Activated naive CD4-positive, alpha-beta T cell treated with anti-CD3 and anti-CD28 coated beads, Interleukin-2, amount 10 ng/mL, durations not matched to agents 7 days and 5 days (primary cell): ENCODE measurements around the gene CAMTA1.

ENCODE experiments used
- CTCF ChIA-PET: fragments of 350-600 bp; sonication (Branson Sonifier 250); formaldehyde crosslinking; loops from one replicate; lab custom pipeline; 2021; ENCODE audit warnings: antibody characterized with exemption; lab: Charles Lee
- DNase-seq: peaks from one replicate; pipeline ENCODE4 v3.0.0-alpha.2; 2020
- H3K27ac Mint-ChIP-seq: one replicate; pipeline ENCODE4 v1.8.0; 2021; ENCODE audit warnings: mild to moderate bottlenecking, moderate library complexity, mixed read lengths
- H3K27me3 Mint-ChIP-seq: one replicate; pipeline ENCODE4 v1.8.0; 2021; ENCODE audit warnings: mild to moderate bottlenecking, mixed read lengths
- H3K36me3 Mint-ChIP-seq: one replicate; pipeline ENCODE4 v1.8.0; 2021; ENCODE audit warnings: mixed read lengths
- H3K4me1 Mint-ChIP-seq: one replicate; pipeline ENCODE4 v1.8.0; 2021; ENCODE audit warnings: mixed read lengths
- H3K4me3 Mint-ChIP-seq: one replicate; pipeline ENCODE4 v1.8.0; 2021; ENCODE audit warnings: mild to moderate bottlenecking, moderate library complexity, mixed read lengths
- H3K9me3 Mint-ChIP-seq: one replicate; pipeline ENCODE4 v1.8.0; 2021; ENCODE audit warnings: mixed read lengths

CAMTA1 gene

DNA sequence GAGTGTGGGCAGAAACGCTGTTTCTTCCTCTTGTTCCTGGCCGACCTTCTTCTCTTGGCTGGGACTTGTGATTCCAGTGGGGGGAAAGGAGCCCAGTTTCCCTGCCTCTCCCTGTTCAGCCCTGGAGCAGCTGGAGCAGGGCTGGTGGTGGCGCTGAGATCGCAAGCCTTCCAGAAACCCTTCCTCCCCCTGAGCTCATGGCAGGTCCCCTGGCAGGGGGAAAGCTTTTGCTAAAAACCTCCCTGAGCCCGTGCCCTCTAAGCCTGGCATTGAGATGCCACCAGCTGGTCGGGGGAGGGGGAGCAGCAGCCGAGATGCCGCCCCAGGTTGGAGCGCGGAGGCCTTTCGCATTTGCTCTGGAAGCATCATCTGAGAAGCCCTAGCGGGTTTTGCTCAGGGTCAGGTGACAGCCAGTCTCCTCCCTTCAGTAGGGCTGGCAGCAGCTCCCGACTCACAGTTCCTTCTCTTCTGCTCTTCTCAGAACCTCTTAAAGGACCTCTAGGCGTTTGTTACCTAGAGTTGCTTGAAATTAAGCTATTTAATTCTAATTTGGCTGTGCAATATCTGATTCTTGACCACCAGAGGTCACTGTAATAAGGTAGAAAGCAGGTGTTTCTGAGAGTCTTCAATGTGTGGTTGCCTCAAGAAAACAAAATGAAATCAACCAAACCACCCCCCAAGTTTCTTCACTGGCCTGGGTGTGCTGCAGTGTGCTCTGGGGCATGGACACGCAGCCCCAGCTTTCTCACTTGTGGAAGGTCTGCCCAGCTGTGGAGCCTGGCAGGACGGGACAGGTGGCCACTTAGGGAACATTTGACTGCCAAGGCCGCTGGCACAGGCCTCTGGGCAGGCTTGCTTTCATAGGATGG is 257.3 kb downstream of the CAMTA1 start:
- no peak overlapping the region for H3K4me3 Mint-ChIP-seq
- H3K9me3 Mint-ChIP-seq, result no peaks in the 10 kb centered on the region
- DNase-seq, result no peak
- CTCF ChIA-PET, result interaction anchor here (1.0 to 2.0 kb wide), 10 partner anchors 19 to 601 kb away, joined by 3 to 7 read pairs (median 4); no protein-coding TSS in a partner anchor
- H3K27ac Mint-ChIP-seq, result no peak overlapping the region
- peaks cover 8% of the 10 kb centered on the region for H3K27me3 Mint-ChIP-seq
- H3K4me1 Mint-ChIP-seq, result no peaks in the 10 kb centered on the region
- no peaks in the 10 kb centered on the region for H3K36me3 Mint-ChIP-seq

DNA sequence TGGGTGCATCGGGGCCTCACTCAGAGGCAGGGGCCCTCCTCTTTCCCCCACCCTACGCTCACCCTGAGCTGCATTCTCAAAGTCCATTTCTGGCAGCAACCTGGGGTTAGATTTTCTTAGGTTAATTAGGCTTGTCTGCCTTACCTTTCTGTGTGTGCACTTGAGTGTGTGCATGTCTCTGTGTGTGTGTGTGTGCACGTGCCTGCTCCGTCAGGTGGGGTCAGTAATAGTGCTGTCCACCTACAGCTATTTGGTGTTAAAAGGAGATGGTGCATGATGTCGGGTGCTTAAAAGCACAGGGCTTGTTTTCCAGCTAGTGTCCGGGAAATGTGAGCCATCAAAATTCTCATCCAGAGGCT is 257.9 kb downstream of the CAMTA1 start:
- H3K4me3 Mint-ChIP-seq, result no peak overlapping the region
- CTCF ChIA-PET, result interaction anchor here (0.9 to 2.0 kb wide), 10 partner anchors 19 to 600 kb away, joined by 3 to 7 read pairs (median 3); no protein-coding TSS in a partner anchor
- DNase-seq, result no peak
- no peaks in the 10 kb centered on the region for H3K4me1 Mint-ChIP-seq
- H3K27ac Mint-ChIP-seq, result no peak overlapping the region
- no peaks in the 10 kb centered on the region for H3K36me3 Mint-ChIP-seq
- no peaks in the 10 kb centered on the region for H3K9me3 Mint-ChIP-seq
- peaks cover 8% of the 10 kb centered on the region for H3K27me3 Mint-ChIP-seq

DNA sequence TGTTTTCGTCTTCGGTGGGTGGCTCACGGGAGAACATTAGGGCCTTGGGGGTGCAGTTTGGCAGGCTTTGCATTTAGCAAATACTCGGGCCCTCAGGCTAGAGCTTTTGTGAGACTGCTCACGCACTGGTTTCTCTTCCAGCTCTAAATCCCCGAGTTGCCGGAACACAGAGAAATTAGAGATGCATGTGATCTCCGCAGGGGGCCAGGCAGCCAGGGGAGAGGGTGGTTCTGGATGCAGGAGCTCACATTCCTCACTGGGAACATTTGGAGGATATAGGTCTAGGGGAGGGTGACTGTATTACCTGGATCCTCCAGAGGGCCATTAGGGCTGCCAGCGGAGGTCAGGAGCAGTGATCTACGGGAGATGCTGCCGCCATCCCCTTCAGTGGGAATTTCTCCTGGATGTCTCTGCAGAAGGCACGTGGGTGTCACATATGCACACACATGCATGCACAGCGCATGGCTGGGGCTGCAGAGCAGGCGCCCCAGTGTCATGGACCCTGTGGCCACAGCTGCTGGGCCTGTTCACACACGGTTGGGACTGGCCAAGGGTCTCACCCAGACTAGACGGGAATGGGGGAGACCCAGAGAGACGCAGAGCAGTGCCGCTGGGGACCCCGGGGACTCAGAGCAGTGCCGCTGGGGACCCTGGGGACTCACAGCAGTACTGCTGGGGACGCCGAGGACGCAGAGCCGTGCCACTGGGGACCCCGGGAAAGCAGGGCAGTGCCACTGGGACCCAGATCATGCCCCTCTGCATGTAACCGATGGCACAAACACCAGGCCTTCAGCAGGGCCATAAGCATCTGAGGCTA is 258.7 kb downstream of the CAMTA1 start:
- Mint-ChIP-seq H3K4me1 (no peaks in the 10 kb centered on the region), H3K27me3 (peaks cover 8% of the 10 kb centered on the region), H3K36me3 (no peaks in the 10 kb centered on the region), H3K4me3 (no peak overlapping the region), H3K27ac (no peak overlapping the region), H3K9me3 (no peaks in the 10 kb centered on the region)
- CTCF ChIA-PET, result interaction anchor here (0.9 to 2.0 kb wide), 5 partner anchors 47 to 600 kb away, joined by 3 to 5 read pairs (median 3); no protein-coding TSS in a partner anchor
- DNase-seq, result no peak

GRCh38 chr1:7045897-7046296 is 260.6 kb downstream of the CAMTA1 start:
- CTCF ChIA-PET, result no interaction called here
- Mint-ChIP-seq H3K4me3 (no peak overlapping the region), H3K27ac (no peak overlapping the region), H3K4me1 (no peaks in the 10 kb centered on the region), H3K9me3 (no peaks in the 10 kb centered on the region), H3K27me3 (peaks cover 3% of the 10 kb centered on the region), H3K36me3 (no peaks in the 10 kb centered on the region)
- DNase-seq, result no peak

DNA sequence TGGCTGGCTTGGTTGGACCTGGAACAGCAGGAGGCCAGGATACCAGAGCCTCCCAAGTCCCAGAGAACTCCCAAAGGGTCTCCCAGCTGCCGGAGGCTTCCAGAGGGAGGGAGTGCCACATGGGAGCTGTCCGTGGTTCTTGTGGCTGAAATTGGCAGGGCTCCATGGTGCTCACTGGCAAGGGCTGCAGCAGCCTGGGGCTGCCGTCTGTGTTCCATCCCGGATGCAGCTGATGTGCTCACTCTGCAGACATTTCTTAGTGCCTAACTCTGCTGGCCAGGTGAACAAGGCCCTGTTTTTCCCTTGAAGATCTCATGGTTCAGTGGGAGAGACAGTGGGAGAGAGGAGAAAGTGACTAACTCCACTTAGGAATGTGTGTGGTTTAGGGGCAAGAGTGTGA is 261.1 kb downstream of the CAMTA1 start:
- DNase-seq, result no peak

GRCh38 chr1:7046891-7047290 is 261.6 kb downstream of the CAMTA1 start:
- CTCF ChIA-PET, result no interaction called here
- H3K4me3 Mint-ChIP-seq, result no peak overlapping the region
- H3K36me3 Mint-ChIP-seq, result no peaks in the 10 kb centered on the region
- no peaks in the 10 kb centered on the region for H3K4me1 Mint-ChIP-seq
- H3K9me3 Mint-ChIP-seq, result no peaks in the 10 kb centered on the region
- DNase-seq, result no peak
- peaks cover 3% of the 10 kb centered on the region for H3K27me3 Mint-ChIP-seq
- H3K27ac Mint-ChIP-seq, result no peak overlapping the region

More for the DNA sequence above, 261.1 kb downstream of the CAMTA1 start:
- H3K4me1 Mint-ChIP-seq, result no peaks in the 10 kb centered on the region
- H3K9me3 Mint-ChIP-seq, result no peaks in the 10 kb centered on the region
- no peak overlapping the region for H3K4me3 Mint-ChIP-seq
- no peaks in the 10 kb centered on the region for H3K36me3 Mint-ChIP-seq
- CTCF ChIA-PET, result no interaction called here
- H3K27ac Mint-ChIP-seq, result no peak overlapping the region
- peaks cover 3% of the 10 kb centered on the region for H3K27me3 Mint-ChIP-seq

- Mint-ChIP-seq H3K36me3 (no peaks in the 10 kb centered on the region), H3K27ac (no peak overlapping the region), H3K4me1 (no peaks in the 10 kb centered on the region), H3K27me3 (peaks cover 3% of the 10 kb centered on the region), H3K9me3 (no peaks in the 10 kb centered on the region), H3K4me3 (no peak overlapping the region)
- DNase-seq, result no peak
- CTCF ChIA-PET, result no interaction called here
These were observed 262.6 kb downstream of the CAMTA1 start for GRCh38 chr1:7047866-7048265.

- no peak overlapping the region for H3K27ac Mint-ChIP-seq
These were observed 263.1 kb downstream of the CAMTA1 start for GRCh38 chr1:7048395-7048794.

GRCh38 chr1:7049913-7050625 is 264.8 kb downstream of the CAMTA1 start:
- H3K36me3 Mint-ChIP-seq, result no peaks in the 10 kb centered on the region
- H3K4me1 Mint-ChIP-seq, result no peaks in the 10 kb centered on the region
- H3K4me3 Mint-ChIP-seq, result no peak overlapping the region
- no peak for DNase-seq
- no peaks in the 10 kb centered on the region for H3K9me3 Mint-ChIP-seq
- CTCF ChIA-PET, result no interaction called here
- H3K27ac Mint-ChIP-seq, result no peak overlapping the region
- peaks cover 3% of the 10 kb centered on the region for H3K27me3 Mint-ChIP-seq

More at GRCh38 chr1:7048395-7048794, 263.1 kb downstream of the CAMTA1 start:
- CTCF ChIA-PET, result no interaction called here
- no peaks in the 10 kb centered on the region for H3K9me3 Mint-ChIP-seq
- H3K4me3 Mint-ChIP-seq, result no peak overlapping the region
- H3K36me3 Mint-ChIP-seq, result no peaks in the 10 kb centered on the region
- no peak for DNase-seq
- H3K4me1 Mint-ChIP-seq, result no peaks in the 10 kb centered on the region
- peaks cover 3% of the 10 kb centered on the region for H3K27me3 Mint-ChIP-seq

GRCh38 chr1:7050751-7051665 is 265.8 kb downstream of the CAMTA1 start:
- H3K9me3 Mint-ChIP-seq, result no peaks in the 10 kb centered on the region
- CTCF ChIA-PET, result no interaction called here
- no peak overlapping the region for H3K27ac Mint-ChIP-seq
- H3K4me1 Mint-ChIP-seq, result no peaks in the 10 kb centered on the region
- H3K27me3 Mint-ChIP-seq, result peaks cover 3% of the 10 kb centered on the region
- H3K4me3 Mint-ChIP-seq, result no peak overlapping the region
- H3K36me3 Mint-ChIP-seq, result no peaks in the 10 kb centered on the region
- no peak for DNase-seq

GRCh38 chr1:7052701-7053100 is 267.4 kb downstream of the CAMTA1 start:
- H3K4me3 Mint-ChIP-seq, result no peak overlapping the region
- no peaks in the 10 kb centered on the region for H3K9me3 Mint-ChIP-seq
- H3K36me3 Mint-ChIP-seq, result no peaks in the 10 kb centered on the region
- DNase-seq, result no peak
- CTCF ChIA-PET, result no interaction called here
- H3K27me3 Mint-ChIP-seq, result no peaks in the 10 kb centered on the region
- no peak overlapping the region for H3K27ac Mint-ChIP-seq
- H3K4me1 Mint-ChIP-seq, result no peaks in the 10 kb centered on the region

- no peaks in the 10 kb centered on the region for H3K9me3 Mint-ChIP-seq
- no peak overlapping the region for H3K4me3 Mint-ChIP-seq
- H3K27ac Mint-ChIP-seq, result no peak overlapping the region
- CTCF ChIA-PET, result no interaction called here
- no peak for DNase-seq
- peaks cover 6% of the 10 kb centered on the region for H3K27me3 Mint-ChIP-seq
- H3K36me3 Mint-ChIP-seq, result no peaks in the 10 kb centered on the region
- H3K4me1 Mint-ChIP-seq, result no peaks in the 10 kb centered on the region
These were observed 275.5 kb downstream of the CAMTA1 start for GRCh38 chr1:7060745-7061144.

DNA sequence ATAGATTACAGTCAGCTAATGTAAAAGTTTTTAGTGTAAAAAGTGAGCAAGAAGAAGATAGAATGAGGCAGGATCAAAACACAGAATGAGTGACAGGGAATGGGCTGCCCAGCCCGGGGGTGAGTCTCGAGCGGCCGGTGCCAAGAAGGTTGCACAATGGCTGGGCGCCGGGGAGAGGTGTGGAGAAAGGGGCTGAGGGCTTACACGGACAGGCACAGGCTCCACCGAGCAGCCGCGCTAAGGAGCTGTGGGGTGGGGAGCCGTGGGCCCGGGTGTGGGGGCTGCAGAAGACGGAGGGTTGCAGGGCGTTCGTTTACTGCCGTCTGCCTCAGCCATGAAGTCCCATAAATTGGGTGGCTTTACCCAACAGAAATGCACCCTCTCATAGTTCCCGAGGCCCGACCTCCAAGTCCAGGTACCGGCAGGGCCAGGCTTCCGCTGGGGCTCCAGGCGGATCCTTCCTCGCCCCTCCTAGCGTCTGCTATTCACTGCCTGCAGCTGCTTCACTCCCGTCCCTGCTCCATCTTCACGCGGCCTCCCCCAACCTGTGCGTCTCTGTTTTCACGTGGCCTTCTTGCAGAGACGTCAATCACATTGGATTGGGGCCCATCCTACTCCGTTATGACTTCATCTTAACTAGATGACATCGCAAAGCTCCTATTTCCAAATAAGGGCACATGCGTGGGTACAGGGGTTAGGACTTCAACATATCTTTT is 277.2 kb downstream of the CAMTA1 start:
- DNase-seq, result no peak
- Mint-ChIP-seq H3K36me3 (no peaks in the 10 kb centered on the region), H3K27ac (no peak overlapping the region), H3K4me1 (no peaks in the 10 kb centered on the region), H3K4me3 (no peak overlapping the region), H3K27me3 (peaks cover 9% of the 10 kb centered on the region), H3K9me3 (no peaks in the 10 kb centered on the region)
- CTCF ChIA-PET, result interaction anchor here (1.0 kb wide), 1 partner anchor 20 kb away, joined by 3 read pairs; no protein-coding TSS in a partner anchor
